Body of pancreas (tissue), 4 donors: ENCODE measurements around the gene MED16.

ENCODE experiments used
- CTCF ChIP-seq, 7 experiments: fragments of 450-650 bp in 4 of 7; fragments of 200-600 bp in 3 of 7; sonication (generic) in 3 of 7; IDR thresholded peaks; one replicate each; pipeline ENCODE4 v1.5.1; 2016 to 2019; ENCODE audit warnings: antibody characterized with exemption in 7 of 7
- POLR2A ChIP-seq, 3 donors: fragments of 450-650 bp; IDR thresholded peaks; one replicate each; pipeline ENCODE4 v1.6.1; 2016; ENCODE audit warnings: antibody characterized with exemption in 3 of 3, mild to moderate bottlenecking in 2 of 3

GRCh38 chr19:937259-937694, 44.3 kb upstream of the MED16 start:
- TF ChIP-seq CTCF (IDR thresholded peaks at IDR 0.05), result no peak
- TF ChIP-seq POLR2A (IDR thresholded peaks at IDR 0.05), result no peak
